Liver (tissue), 3 donors: ENCODE measurements around the gene MALAT1.

Experiments used
- CTCF ChIP-seq: fragments of 150-350 bp; IDR thresholded peaks from 2 replicates; pipeline ENCODE4 v1.5.1; 2017; ENCODE audit warnings: improper control_type of control experiment, low read depth, low read length; ENCODE audit not compliant: missing input control
- EGR1 ChIP-seq, 2 donors: IDR thresholded peaks; 2 replicates each; pipeline ENCODE4 v1.6.1; 2016 to 2018; ENCODE audit warnings: antibody characterized with exemption in 2 of 2, low read depth in 2 of 2
- MAX ChIP-seq: IDR thresholded peaks from 2 replicates; pipeline ENCODE4 v1.6.1; 2016; ENCODE audit warnings: antibody characterized with exemption
- ZBTB33 ChIP-seq: IDR thresholded peaks from 2 replicates; pipeline ENCODE4 v1.6.1; 2016; ENCODE audit warnings: antibody characterized with exemption
- donor health status: healthy.
- donor health status: healthy.

DNA sequence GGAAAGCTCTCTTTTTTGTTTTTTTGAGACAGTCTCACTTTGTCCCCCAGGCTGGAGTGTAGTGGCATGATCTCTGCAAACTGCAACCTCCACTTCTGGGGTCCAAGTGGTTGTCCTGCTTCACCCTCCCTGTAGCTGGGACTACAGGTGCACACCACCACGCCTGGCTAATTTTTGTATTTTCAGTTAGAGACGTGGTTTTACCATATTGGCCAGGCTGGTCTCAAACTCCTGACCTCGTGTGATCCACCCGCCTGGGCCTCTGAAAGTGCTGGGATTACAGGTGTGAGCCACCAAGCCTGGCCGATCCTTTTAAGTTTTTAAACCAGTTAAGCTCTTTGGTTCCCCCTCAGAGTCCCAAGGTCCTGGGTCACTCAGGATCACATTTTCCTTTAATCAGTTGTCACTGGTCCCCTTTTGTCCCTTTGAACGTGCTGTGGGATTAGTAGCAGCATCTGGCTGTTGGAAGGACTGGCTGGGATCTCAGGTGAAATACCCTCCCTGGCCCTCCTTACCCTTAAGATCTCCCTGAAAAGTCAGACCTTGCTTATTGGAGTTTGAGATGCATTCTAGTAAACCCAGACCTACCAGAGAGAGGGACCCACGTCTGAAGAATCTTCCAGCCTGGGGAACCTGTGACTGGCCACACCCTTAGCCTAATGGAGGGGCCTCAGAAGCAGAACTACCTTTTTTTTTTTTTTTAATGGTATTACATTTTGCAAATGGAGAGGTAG, 8.1 kb downstream of the MALAT1 start:
- TF ChIP-seq CTCF (no peak), MAX (no peak), ZBTB33 (no peak), EGR1 (IDR thresholded peaks at IDR 0.05; ENCODE audit: low read depth in 2 of 2) (no peak)
